ENCODE data around the gene NRGN. TPM values are rescaled to one million over a fixed set of nuclear protein-coding genes. Genes with fewer than 3 reads are reported as not detected.

The NRGN gene
- total and polyA plus RNA-seq, 2 of the 4 experiments (the other 2 are of a cell fraction) = 0.54 to 24.8 TPM

GRCh38 chr11:124769806-124770774, 30.3 kb downstream of the NRGN start:
- H2BK15ac ChIP-seq (ENCODE audit: low read depth, low read length) = no peak overlapping the region
- no peak overlapping the region for H4K5ac ChIP-seq (ENCODE audit: low read depth, low read length)
- ATAC-seq (ENCODE audit: low read depth) (peak; percentile 49), DNase-seq (peak; percentile 35)
- ChIA-PET POLR2A (ENCODE audit: unreplicated experiment) (interaction anchor here (0.5 kb wide), 1 partner anchor 87 kb away, joined by 6 read pairs; no protein-coding TSS in a partner anchor), CTCF (interaction anchor here (0.6 to 1.5 kb wide), 2 partner anchors 28 to 368 kb away, joined by 4 to 5 read pairs; no protein-coding TSS in a partner anchor)
- peaks cover 9 to 21% of the 10 kb centered on the region in 2 experiments for H3K79me1 ChIP-seq (ENCODE audit: low read depth in 1 of 2, low read length in 2 of 2)
- 0 out of 2 replicates have a peak, but pooled peaks cover 3% of the 10 kb centered on the region for H3K9me1 ChIP-seq (ENCODE audit: insufficient read depth, low read length)
- TF ChIP-seq CHD1 (IDR thresholded peaks at IDR 0.05; ENCODE audit: low read depth, low read length) (no peak), RCOR1 (IDR thresholded peaks at IDR 0.05; ENCODE audit: insufficient replicate concordance, low read length) (no peak), USF2 (IDR thresholded peaks at IDR 0.05; ENCODE audit: low read depth, low read length) (no peak), RAD21 (IDR thresholded peaks at IDR 0.05; ENCODE audit: low read length) (no peak), FOS (IDR thresholded peaks at IDR 0.05; ENCODE audit: low read depth, low read length) (no peak), RFX5 (IDR thresholded peaks at IDR 0.05; ENCODE audit: low read depth, low read length) (no peak), CTCF (conservative IDR thresholded peaks at IDR 0.05; ENCODE audit: low read depth, low read length) (no peak), MAZ (IDR thresholded peaks at IDR 0.05; ENCODE audit: borderline replicate concordance, low read depth, low read length) (no peak)
- H3K27me3 ChIP-seq (ENCODE audit: control insufficient read depth, insufficient read depth, low read length) = no peaks in the 10 kb centered on the region
- H3K9ac ChIP-seq (ENCODE audit: low read depth, low read length) = no peak overlapping the region
- WGBS, 2 experiments (ENCODE audit: extremely low coverage in 2 of 2, insufficient read length in 1 of 2) = 61% methylated on average over 3 of the region's 8 CpGs; no CpG with 5 or more reads in 1 of the 2 experiments
- H3K36me3 ChIP-seq (ENCODE audit: control insufficient read depth, insufficient read depth, low read length) = peaks cover 12% of the 10 kb centered on the region
- no peak overlapping the region for H4K8ac ChIP-seq (ENCODE audit: low read depth in 2 of 2, low read length in 2 of 2)
- no peak overlapping the region for H3K14ac ChIP-seq (replicated peaks; ENCODE audit: low read depth, low read length)
- no peaks in the 10 kb centered on the region for H3K9me3 ChIP-seq (ENCODE audit: control insufficient read depth, insufficient read depth, low read length)
- no peak overlapping the region for H2BK20ac ChIP-seq (ENCODE audit: low read depth, low read length)
- BruUV-seq (replicated peaks) = no TSS peak
- no peak overlapping the region; the same call in 1 of the 2 replicates for H4K91ac ChIP-seq (ENCODE audit: insufficient read depth, low read depth, low read length)
- intact Hi-C loops (cut with micrococcal nuclease) = no loop called here
- no peak overlapping the region for H3K27ac ChIP-seq (ENCODE audit: insufficient read depth, low read length)
- H3K4ac ChIP-seq (ENCODE audit: low read depth, low read length) = 0 out of 2 replicates have a peak overlapping the region, but pooled peaks have one; percentile 15
- H3K4me2 ChIP-seq (ENCODE audit: low read depth, low read length) = no peak overlapping the region
- H2AK9ac ChIP-seq (replicated peaks; ENCODE audit: low read depth, low read length, poor library complexity) = no peak overlapping the region
- H3K18ac ChIP-seq (ENCODE audit: low read depth, low read length) = no peak overlapping the region
- H3K4me1 ChIP-seq (ENCODE audit: control insufficient read depth, insufficient read depth, low read length) = peaks cover 4% of the 10 kb centered on the region; the same call in 1 of the 2 replicates
- no peak overlapping the region for H2AFZ ChIP-seq (replicated peaks; ENCODE audit: low read length, poor library complexity)
- in situ Hi-C loops (cut with MboI; ENCODE audit: low sequenced_read_pairs) = loop anchor here (10.0 kb wide), 1 partner anchor 65 kb away; no protein-coding TSS in a partner anchor
- dilution Hi-C loops (cut with HindIII; ENCODE audit: low sequenced_read_pairs, unreplicated experiment) = no loop called here
- no peak overlapping the region for H3K4me3 ChIP-seq (ENCODE audit: insufficient read depth, low read depth, low read length)
- H2BK120ac ChIP-seq (ENCODE audit: low read depth, low read length) = no peak overlapping the region
- no peak overlapping the region for H3K23ac ChIP-seq (ENCODE audit: low read depth, low read length)
- no peak overlapping the region for H3K56ac ChIP-seq (ENCODE audit: extremely low read depth, insufficient read depth, low read length)
- no peak overlapping the region for H2AK5ac ChIP-seq (ENCODE audit: low read depth, low read length)
- no peak overlapping the region for H2BK5ac ChIP-seq (ENCODE audit: low read depth, low read length, poor library complexity, severe bottlenecking)
- peaks cover 4% of the 10 kb centered on the region; the same call in 1 of the 2 replicates for H4K20me1 ChIP-seq (ENCODE audit: insufficient read depth, low read length)

Measured in IMR-90 (cell line).